Measurements from ENCODE around the gene POLR1A.

DNA sequence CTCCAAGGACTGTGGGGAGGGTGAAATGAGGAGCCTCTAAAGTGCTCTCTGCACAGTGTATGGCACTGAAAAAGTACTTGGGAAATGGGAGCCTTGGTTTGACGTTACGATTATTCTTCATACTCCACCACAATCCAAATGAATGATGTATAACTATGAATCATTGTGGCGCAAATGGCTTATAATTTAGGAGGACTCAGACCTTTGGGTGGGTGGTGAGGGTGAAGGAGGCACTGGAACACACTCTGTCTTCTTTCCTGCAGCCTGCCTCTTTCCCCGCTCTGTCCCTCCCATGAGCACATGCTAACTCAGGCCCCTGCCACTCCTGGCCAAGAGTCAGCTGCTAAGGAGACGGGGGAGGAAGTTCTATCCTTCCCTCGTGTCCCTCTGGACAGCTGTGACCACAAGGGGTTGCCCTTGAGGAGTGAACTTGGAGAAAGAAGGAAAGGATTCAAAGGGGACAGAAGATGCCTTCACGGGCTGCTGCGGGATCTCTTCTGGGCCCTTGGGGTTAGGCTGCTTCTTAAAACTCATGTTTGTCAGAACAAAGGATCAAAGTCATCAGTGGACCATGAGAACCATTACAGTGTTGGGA lies 36.5 kb downstream of the POLR1A start:
- TF ChIP-seq CTCF (conservative IDR thresholded peaks at IDR 0.05 in 1 of 2, IDR thresholded peaks at IDR 0.05 in 1 of 2; ENCODE audit: extremely low read depth in 1 of 2, insufficient read depth in 1 of 2, low read depth in 1 of 2, low read length in 2 of 2) = no peak
- TF ChIP-seq EZH2 (IDR thresholded peaks at IDR 0.05; ENCODE audit: borderline replicate concordance, low read length) = no peak

Measured in mammary epithelial cell (primary cell).